Bronchial epithelial cell (primary cell): ENCODE results near the gene SNCAIP. TPM values are rescaled to one million over a fixed set of nuclear protein-coding genes. Genes with fewer than 3 reads are reported as not detected.

ENCODE experiments used
- DNase-seq: peaks from one replicate; pipeline ENCODE4 v3.0.0-alpha.2; 2010; ENCODE audit warnings: low read depth
- FAIRE-seq: peaks from 2 replicates; lab custom pipeline; 2011; peaks lifted over from hg19 to GRCh38; lab: Jason Lieb, UNC
- H3K27me3 ChIP-seq: 2 replicates; pipeline ENCODE4 v1.5.1; 2011; ENCODE audit warnings: low read length; ENCODE audit not compliant: control insufficient read depth, insufficient read depth
- H3K36me3 ChIP-seq: 2 replicates; pipeline ENCODE4 v1.5.1; 2011; ENCODE audit warnings: low read length; ENCODE audit not compliant: control insufficient read depth, insufficient read depth
- H3K4me3 ChIP-seq: 2 replicates; pipeline ENCODE4 v1.5.1; 2011; ENCODE audit warnings: mild to moderate bottlenecking, low read depth, low read length, control low read depth
- CTCF ChIP-seq: IDR thresholded peaks from 2 replicates; pipeline ENCODE4 v1.5.1; 2011; ENCODE audit warnings: mild to moderate bottlenecking, moderate library complexity, low read length, control low read depth, inconsistent platforms; ENCODE audit not compliant: insufficient read depth, severe bottlenecking
- total RNA-seq: library from RNA; depleted of rRNA; stranded (reverse); fragments of >200 nt; gene quantifications from 2 replicates; pipeline ENCODE4 v1.2.1, GENCODE V29; 2014

The SNCAIP gene
- total RNA-seq, 1 donor from 2014 or later: 0.26 TPM

GRCh38 chr5:122304471-122305215, 7.4 kb upstream of the SNCAIP start:
- no peaks in the 10 kb centered on the region for H3K36me3 ChIP-seq
- H3K27me3 ChIP-seq: no peaks in the 10 kb centered on the region
- H3K4me3 ChIP-seq: no peak overlapping the region
- FAIRE-seq (no peak), DNase-seq (no peak)
- no peak for TF ChIP-seq CTCF

GRCh38 chr5:122306461-122306860, 5.6 kb upstream of the SNCAIP start:
- no peak for FAIRE-seq
- DNase-seq: no peak
- Histone ChIP-seq H3K27me3 (peaks cover 8% of the 10 kb centered on the region), H3K36me3 (no peaks in the 10 kb centered on the region), H3K4me3 (no peak overlapping the region)
- no peak for TF ChIP-seq CTCF

- FAIRE-seq: no peak
- DNase-seq: no peak
- H3K36me3 ChIP-seq: no peaks in the 10 kb centered on the region
- H3K27me3 ChIP-seq: peaks cover 10% of the 10 kb centered on the region
- no peak for TF ChIP-seq CTCF
- no peak overlapping the region for H3K4me3 ChIP-seq
Measured at GRCh38 chr5:122310889-122311288, 1.1 kb upstream of the SNCAIP start.

GRCh38 chr5:122311497-122311960, 508 bp upstream of the SNCAIP start:
- DNase-seq (no peak), FAIRE-seq (no peak)
- H3K36me3 ChIP-seq: no peaks in the 10 kb centered on the region
- peak overlapping the region; percentile 6 for H3K4me3 ChIP-seq
- no peak for TF ChIP-seq CTCF
- H3K27me3 ChIP-seq: peaks cover 10% of the 10 kb centered on the region

DNA sequence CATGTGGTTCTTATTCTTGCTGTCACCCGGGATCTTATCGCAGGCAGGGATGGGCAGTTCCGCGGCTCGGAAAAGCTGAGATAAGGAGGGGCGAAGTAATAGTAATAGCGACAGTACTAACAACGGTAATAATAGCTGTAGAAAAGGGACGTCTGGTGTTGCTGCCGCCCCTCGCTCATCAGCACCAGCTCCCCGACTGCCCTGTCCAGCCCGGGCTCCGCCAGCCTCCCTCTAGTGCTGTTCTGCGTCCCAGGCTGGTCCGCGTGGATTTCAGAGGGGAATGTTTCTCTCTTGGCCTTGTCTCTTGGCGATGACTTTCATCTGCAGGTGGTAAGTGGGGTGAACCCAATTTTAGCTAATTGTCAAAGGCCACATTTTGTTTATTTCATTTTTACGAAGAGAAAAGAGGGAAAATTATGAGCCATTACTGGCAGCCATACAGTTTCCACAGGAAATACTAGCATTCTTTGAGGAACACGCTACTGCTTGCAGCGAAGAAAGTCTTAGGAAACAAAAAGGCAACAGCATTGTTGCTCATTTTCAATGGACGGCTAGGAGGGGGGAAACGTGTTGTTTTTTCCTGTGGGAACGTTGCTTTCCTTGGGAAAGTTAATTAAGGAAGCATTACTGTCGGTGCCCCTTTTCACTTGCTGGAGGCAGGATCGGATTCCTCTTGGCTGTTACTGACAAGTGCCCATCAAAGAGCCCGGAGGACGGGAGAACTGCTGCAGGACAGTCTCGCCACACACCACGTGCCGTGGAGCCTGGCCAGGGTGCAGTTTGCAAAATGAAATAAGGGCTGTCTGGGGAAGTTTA, 762 bp downstream of the SNCAIP start:
- FAIRE-seq: no peak
- H3K27me3 ChIP-seq: peaks cover 10% of the 10 kb centered on the region
- H3K4me3 ChIP-seq: peak overlapping the region; percentile 37
- peak; percentile 39 for DNase-seq
- no peak for TF ChIP-seq CTCF
- H3K36me3 ChIP-seq: no peaks in the 10 kb centered on the region
